H9 (cell line): Measurements from ENCODE around the gene TLN1. TPM values are rescaled to one million over a fixed set of nuclear protein-coding genes. Genes with fewer than 3 reads are reported as not detected.

Experiments used
- DNase-seq: peaks from one replicate; pipeline ENCODE4 v3.0.0-alpha.2; 2017
- H2AFZ ChIP-seq: one replicate; pipeline ENCODE4 v1.6.1; 2013; ENCODE audit warnings: mild to moderate bottlenecking, low read length, control low read depth, moderate library complexity
- H2AK5ac ChIP-seq: 2 replicates; pipeline ENCODE4 v1.6.1; 2013; ENCODE audit warnings: low read length, control low read depth, mixed read lengths; ENCODE audit not compliant: insufficient read length
- H2BK120ac ChIP-seq: one replicate; pipeline ENCODE4 v1.6.1; 2013; ENCODE audit warnings: low read depth, mild to moderate bottlenecking, low read length, control low read depth, inconsistent platforms; ENCODE audit not compliant: poor library complexity, severe bottlenecking
- H2BK12ac ChIP-seq: 2 replicates; pipeline ENCODE4 v1.6.1; 2013; ENCODE audit warnings: low read length, control low read depth, mixed read lengths, low read depth; ENCODE audit not compliant: insufficient read length
- H2BK15ac ChIP-seq: 2 replicates; pipeline ENCODE4 v1.6.1; 2013; ENCODE audit warnings: low read depth, low read length, control low read depth
- H2BK20ac ChIP-seq: one replicate; pipeline ENCODE4 v1.6.1; 2013; ENCODE audit warnings: low read depth, mild to moderate bottlenecking, low read length, control low read depth, inconsistent platforms; ENCODE audit not compliant: poor library complexity, severe bottlenecking
- H2BK5ac ChIP-seq: 2 replicates; pipeline ENCODE4 v1.6.1; 2013; ENCODE audit warnings: low read length, control low read depth, mixed read lengths; ENCODE audit not compliant: insufficient read length
- H3K14ac ChIP-seq: 2 replicates; pipeline ENCODE4 v1.6.1; 2013; ENCODE audit warnings: low read length, control low read depth; ENCODE audit not compliant: insufficient read depth
- H3K18ac ChIP-seq: 2 replicates; pipeline ENCODE4 v1.6.1; 2013; ENCODE audit warnings: low read depth, mild to moderate bottlenecking, mixed read lengths, low read length, control low read depth; ENCODE audit not compliant: insufficient read length
- H3K23ac ChIP-seq: 2 replicates; pipeline ENCODE4 v1.6.1; 2013; ENCODE audit warnings: low read length, control low read depth, mixed read lengths, low read depth; ENCODE audit not compliant: insufficient read length
- H3K23me2 ChIP-seq: 2 replicates; pipeline ENCODE4 v1.6.1; 2013; ENCODE audit warnings: low read depth, mild to moderate bottlenecking, mixed read lengths, low read length, control low read depth; ENCODE audit not compliant: insufficient read length, poor library complexity, severe bottlenecking
- H3K27ac ChIP-seq: 2 replicates; pipeline ENCODE4 v1.5.1; 2013; ENCODE audit warnings: low read length, control low read depth, mixed read lengths, low read depth; ENCODE audit not compliant: insufficient read length
- H3K27me3 ChIP-seq: 2 replicates; pipeline ENCODE4 v1.6.1; 2013; ENCODE audit warnings: low read length, control low read depth, inconsistent platforms; ENCODE audit not compliant: insufficient read depth
- H3K4ac ChIP-seq: 2 replicates; pipeline ENCODE4 v1.6.1; 2013; ENCODE audit warnings: low read depth, mild to moderate bottlenecking, control low read depth, inconsistent platforms, low read length, moderate library complexity
- H3K4me1 ChIP-seq: 2 replicates; pipeline ENCODE4 v1.6.1; 2013; ENCODE audit warnings: low read length, control low read depth, inconsistent platforms; ENCODE audit not compliant: insufficient read depth
- H3K4me2 ChIP-seq: 2 replicates; pipeline ENCODE4 v1.6.1; 2013; ENCODE audit warnings: low read length, control low read depth, mixed read lengths; ENCODE audit not compliant: insufficient read length, insufficient read depth
- H3K56ac ChIP-seq: 2 replicates; pipeline ENCODE4 v1.6.1; 2013; ENCODE audit warnings: low read depth, mild to moderate bottlenecking, mixed read lengths, low read length, control low read depth; ENCODE audit not compliant: insufficient read length
- H3K79me1 ChIP-seq: 2 replicates; pipeline ENCODE4 v1.6.1; 2013; ENCODE audit warnings: low read depth, mild to moderate bottlenecking, moderate library complexity, low read length, control low read depth, inconsistent platforms; ENCODE audit not compliant: insufficient read depth, poor library complexity, severe bottlenecking
- H3K79me2 ChIP-seq: 2 replicates; pipeline ENCODE4 v1.6.1; 2013; ENCODE audit warnings: low read length, control low read depth, inconsistent platforms; ENCODE audit not compliant: insufficient read depth
- H3K9ac ChIP-seq: 2 replicates; pipeline ENCODE4 v1.6.1; 2013; ENCODE audit warnings: low read length, control low read depth, mixed read lengths; ENCODE audit not compliant: insufficient read length; ENCODE audit errors: extremely low read depth
- H3K9me3 ChIP-seq: one replicate; pipeline ENCODE4 v1.6.1; 2013; ENCODE audit warnings: low read depth, low read length, inconsistent platforms; ENCODE audit not compliant: control insufficient read depth
- H3T11ph ChIP-seq: one replicate; pipeline ENCODE4 v1.6.1; 2013; ENCODE audit warnings: mild to moderate bottlenecking, low read length, control low read depth, inconsistent platforms
- H4K20me1 ChIP-seq: one replicate; pipeline ENCODE4 v1.6.1; 2013; ENCODE audit not compliant: control insufficient read depth, insufficient read length, insufficient read depth
- H4K5ac ChIP-seq: 2 replicates; pipeline ENCODE4 v1.6.1; 2013; ENCODE audit warnings: low read depth, mild to moderate bottlenecking, mixed read lengths, low read length, control low read depth; ENCODE audit not compliant: insufficient read length
- H4K8ac ChIP-seq: replicated peaks from 2 replicates; pipeline ENCODE4 v1.6.1; 2013; ENCODE audit warnings: low read length, control low read depth, mixed read lengths, low read depth; ENCODE audit not compliant: insufficient read length
- H4K91ac ChIP-seq: 2 replicates; pipeline ENCODE4 v1.6.1; 2013; ENCODE audit warnings: low read depth, mild to moderate bottlenecking, moderate library complexity, mixed read lengths, low read length, control low read depth; ENCODE audit not compliant: insufficient read length
- H3K27ac Mint-ChIP-seq, 3 experiments: 2 replicates in 2 of 3; 3 replicates in 1 of 3; pipeline ENCODE4 v1.8.0; 2020 to 2021; ENCODE audit warnings: mixed read lengths in 3 of 3, mild to moderate bottlenecking in 1 of 3, moderate library complexity in 1 of 3
- H3K27me3 Mint-ChIP-seq: 2 replicates; pipeline ENCODE4 v1.8.0; 2021; ENCODE audit warnings: low read depth, mild to moderate bottlenecking, moderate library complexity, mixed read lengths
- H3K36me3 Mint-ChIP-seq, 3 experiments: 2 replicates in 2 of 3; 3 replicates in 1 of 3; pipeline ENCODE4 v1.8.0; 2020 to 2021; ENCODE audit warnings: low read depth in 3 of 3, mixed read lengths in 3 of 3; ENCODE audit not compliant: insufficient read depth in 1 of 3
- H3K4me1 Mint-ChIP-seq, 2 experiments: 2 replicates each; pipeline ENCODE4 v1.8.0; 2020; ENCODE audit warnings: mixed read lengths in 2 of 2
- H3K4me3 Mint-ChIP-seq, 2 experiments: 2 replicates in 1 of 2; 3 replicates in 1 of 2; pipeline ENCODE4 v1.8.0; 2020 to 2021; ENCODE audit warnings: mild to moderate bottlenecking in 2 of 2, mixed read lengths in 2 of 2, moderate library complexity in 1 of 2
- H3K9me3 Mint-ChIP-seq, 2 experiments: 2 replicates in 1 of 2; 3 replicates in 1 of 2; pipeline ENCODE4 v1.8.0; 2020; ENCODE audit warnings: mild to moderate bottlenecking in 2 of 2, mixed read lengths in 2 of 2, moderate library complexity in 1 of 2
- WGBS: extraction: QIAGEN DNeasy Blood & Tissue Kit; methylation state at CpG from one replicate; pipeline ENCODE4 v1.1.7; 2013; ENCODE audit warnings: missing lambda C conversion rate, low lambda C conversion rate, mixed read lengths; ENCODE audit not compliant: insufficient read length; ENCODE audit errors: extremely low coverage; 5-methylcytosine and 5-hydroxymethylcytosine counted together
- total RNA-seq: library from RNA; stranded (reverse); gene quantifications from 2 replicates; pipeline ENCODE4 v1.2.1, GENCODE V29; 2021
- TF ChIP-seq, protein P1 (sequence below): fragments of 200-600 bp; sonication (generic); conservative IDR thresholded peaks from 3 replicates; pipeline ENCODE4 v1.8.0; 2021; ENCODE audit warnings: antibody characterized with exemption, mild to moderate bottlenecking

Gene TLN1
- total RNA-seq, 1 experiment from 2014 or later = 102 TPM

GRCh38 chr9:35674025-35674361, 58.0 kb downstream of the TLN1 start:
- no peak overlapping the region for H2AFZ ChIP-seq
- H3K14ac ChIP-seq = no peak overlapping the region
- H2AK5ac ChIP-seq = no peak overlapping the region
- no peak for DNase-seq
- H3K27ac Mint-ChIP-seq = no peak overlapping the region
- no peak overlapping the region for H3K4me3 Mint-ChIP-seq
- no peak overlapping the region for H2BK20ac ChIP-seq
- no peak overlapping the region for H3K9ac ChIP-seq
- no peaks in the 10 kb centered on the region for H3K4me1 ChIP-seq
- TF ChIP-seq, protein P1, sequence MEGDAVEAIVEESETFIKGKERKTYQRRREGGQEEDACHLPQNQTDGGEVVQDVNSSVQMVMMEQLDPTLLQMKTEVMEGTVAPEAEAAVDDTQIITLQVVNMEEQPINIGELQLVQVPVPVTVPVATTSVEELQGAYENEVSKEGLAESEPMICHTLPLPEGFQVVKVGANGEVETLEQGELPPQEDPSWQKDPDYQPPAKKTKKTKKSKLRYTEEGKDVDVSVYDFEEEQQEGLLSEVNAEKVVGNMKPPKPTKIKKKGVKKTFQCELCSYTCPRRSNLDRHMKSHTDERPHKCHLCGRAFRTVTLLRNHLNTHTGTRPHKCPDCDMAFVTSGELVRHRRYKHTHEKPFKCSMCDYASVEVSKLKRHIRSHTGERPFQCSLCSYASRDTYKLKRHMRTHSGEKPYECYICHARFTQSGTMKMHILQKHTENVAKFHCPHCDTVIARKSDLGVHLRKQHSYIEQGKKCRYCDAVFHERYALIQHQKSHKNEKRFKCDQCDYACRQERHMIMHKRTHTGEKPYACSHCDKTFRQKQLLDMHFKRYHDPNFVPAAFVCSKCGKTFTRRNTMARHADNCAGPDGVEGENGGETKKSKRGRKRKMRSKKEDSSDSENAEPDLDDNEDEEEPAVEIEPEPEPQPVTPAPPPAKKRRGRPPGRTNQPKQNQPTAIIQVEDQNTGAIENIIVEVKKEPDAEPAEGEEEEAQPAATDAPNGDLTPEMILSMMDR = no peak
- no peaks in the 10 kb centered on the region; a peak in 1 of 7 replicates for H3K36me3 Mint-ChIP-seq
- no peak overlapping the region for H2BK15ac ChIP-seq
- no peak overlapping the region for H2BK120ac ChIP-seq
- H3K79me2 ChIP-seq = no peaks in the 10 kb centered on the region
- peaks cover 35% of the 10 kb centered on the region for H3K27me3 Mint-ChIP-seq
- no peaks in the 10 kb centered on the region for H3K9me3 Mint-ChIP-seq
- no peak overlapping the region for H4K91ac ChIP-seq
- H3K56ac ChIP-seq = no peak overlapping the region
- no peak overlapping the region for H4K8ac ChIP-seq
- peaks cover 3% of the 10 kb centered on the region; the same call in 1 of the 2 replicates for H3K27me3 ChIP-seq
- H2BK5ac ChIP-seq = no peak overlapping the region
- no peak overlapping the region for H3K4ac ChIP-seq
- peaks cover 7 to 14% of the 10 kb centered on the region in 2 experiments for H3K4me1 Mint-ChIP-seq
- H3K79me1 ChIP-seq = no peaks in the 10 kb centered on the region
- no peak overlapping the region for H4K5ac ChIP-seq
- WGBS = no CpG with 5 or more reads among the region's 3 CpGs
- no peak overlapping the region for H3K23ac ChIP-seq
- no peak overlapping the region for H3K18ac ChIP-seq
- no peak overlapping the region for H2BK12ac ChIP-seq
- H4K20me1 ChIP-seq = no peaks in the 10 kb centered on the region
- no peak overlapping the region for H3K4me2 ChIP-seq
- H3T11ph ChIP-seq = no peak overlapping the region
- no peak overlapping the region for H3K27ac ChIP-seq
- H3K9me3 ChIP-seq = no peaks in the 10 kb centered on the region
- no peaks in the 10 kb centered on the region for H3K23me2 ChIP-seq
